HCT116 (cell line): Measurements from ENCODE around the gene TPD52L2. TPM values are rescaled to one million over a fixed set of nuclear protein-coding genes. Genes with fewer than 3 reads are reported as not detected.

ENCODE experiments used
- ATAC-seq: fragments of 200-7000 bp; cut with Tn5 transposase; 2 replicates; pipeline ENCODE4 v1.9.1; 2020; ENCODE audit warnings: mild to moderate bottlenecking, moderate library complexity
- BruUV-seq: library from RNA; stranded (reverse); fragments of 400-500 nt; replicated peaks from 2 replicates; lab custom pipeline; 2021; lab: Mats Ljungman, UMichigan
- CTCF ChIA-PET: fragments of 300-600 bp; sonication (Branson Sonifier 250); formaldehyde crosslinking; loops from one replicate; lab custom pipeline; 2021; ENCODE audit warnings: antibody characterized with exemption; lab: Charles Lee
- POLR2A ChIA-PET: fragments of 300-600, 350-600 bp; sonication (Branson Sonifier 250); formaldehyde crosslinking; loops from one replicate; lab custom pipeline; 2021; ENCODE audit warnings: antibody characterized with exemption; lab: Charles Lee
- RAD21 ChIA-PET, 2 experiments: fragments of 300-600 bp; sonication (Branson Sonifier 250); formaldehyde crosslinking; loops; one replicate each; lab custom pipeline; 2023; ENCODE audit warnings: low total read pairs in 2 of 2; ENCODE audit not compliant: uncharacterized antibody in 2 of 2, unreplicated experiment in 2 of 2, low non-redundant PET in 1 of 2; lab: Charles Lee
- DNase-seq: peaks from one replicate; pipeline ENCODE4 v3.0.0-alpha.2; 2010; ENCODE audit warnings: low read depth, low spot score
- H2AFZ ChIP-seq: fragments of 200-600 bp; shearing (Covaris generic), sonication (generic); 2 replicates; pipeline ENCODE4 v1.6.1; 2017; ENCODE audit warnings: low read depth, mixed run types, mixed read lengths, antibody characterized with exemption, low read length; ENCODE audit not compliant: poor library complexity, severe bottlenecking
- H3K27ac ChIP-seq: 2 replicates; pipeline ENCODE4 v1.5.1; 2012; ENCODE audit warnings: low read depth, low read length
- H3K27me3 ChIP-seq: fragments of 200-600 bp; sonication (generic); 2 replicates; pipeline ENCODE4 v1.6.1; 2016; ENCODE audit warnings: mixed run types, low read length, mixed read lengths; ENCODE audit not compliant: insufficient read depth
- H3K36me3 ChIP-seq, 2 experiments: fragments of 200-500 bp in 1 of 2; fragments of 200-600 bp in 1 of 2; sonication (Bioruptor generic) in 1 of 2; sonication (generic) in 1 of 2; 2 replicates each; pipeline versions ENCODE4 v1.5.1 to v1.6.1; 2014 to 2016; ENCODE audit warnings: low read length in 2 of 2, inconsistent platforms in 1 of 2, mixed read lengths in 1 of 2, mixed run types in 1 of 2; ENCODE audit not compliant: insufficient read depth in 2 of 2, control insufficient read depth in 1 of 2
- H3K4me1 ChIP-seq, 2 experiments: fragments of 200-600 bp in 1 of 2; sonication (generic) in 1 of 2; 2 replicates each; pipeline versions ENCODE4 v1.5.1 to v1.6.1; 2012 to 2017; ENCODE audit warnings: low read length in 2 of 2, inconsistent platforms in 1 of 2, mild to moderate bottlenecking in 1 of 2, mixed read lengths in 1 of 2, mixed run types in 1 of 2, moderate library complexity in 1 of 2; ENCODE audit not compliant: insufficient read depth in 2 of 2, control insufficient read depth in 1 of 2
- H3K4me2 ChIP-seq: fragments of 200-600 bp; sonication (generic); 2 replicates; pipeline ENCODE4 v1.6.1; 2017; ENCODE audit warnings: mixed run types, low read length, mixed read lengths
- H3K4me3 ChIP-seq, 2 experiments: fragments of 200-600 bp in 1 of 2; sonication (generic) in 1 of 2; replicated peaks in 1 of 2; 2 replicates each; pipeline ENCODE4 v1.5.1; 2011 to 2016; ENCODE audit warnings: low read length in 2 of 2, control low read depth in 1 of 2, low read depth in 1 of 2, mild to moderate bottlenecking in 1 of 2, mixed read lengths in 1 of 2, mixed run types in 1 of 2
- H3K79me2 ChIP-seq: fragments of 200-600 bp; sonication (generic); 2 replicates; pipeline ENCODE4 v1.6.1; 2017; ENCODE audit warnings: mild to moderate bottlenecking, mixed run types, low read length, moderate library complexity, mixed read lengths; ENCODE audit not compliant: insufficient read depth
- H3K9ac ChIP-seq: fragments of 200-600 bp; sonication (generic); 2 replicates; pipeline ENCODE4 v1.6.1; 2016; ENCODE audit warnings: low read length, mixed read lengths
- H3K9me2 ChIP-seq: fragments of 200-600 bp; sonication (generic), shearing (Covaris generic); 2 replicates; pipeline ENCODE4 v1.6.1; 2017; ENCODE audit warnings: mixed run types, mild to moderate bottlenecking, moderate library complexity; ENCODE audit not compliant: insufficient read depth
- H3K9me3 ChIP-seq, 2 experiments: fragments of 200-500 bp in 1 of 2; fragments of 200-600 bp in 1 of 2; sonication (Bioruptor generic) in 1 of 2; sonication (generic) in 1 of 2; 2 replicates each; pipeline ENCODE4 v1.6.1; 2014 to 2017; ENCODE audit warnings: low read length in 2 of 2, mixed read lengths in 2 of 2, inconsistent platforms in 1 of 2, low read depth in 1 of 2, mild to moderate bottlenecking in 1 of 2, mixed run types in 1 of 2, moderate library complexity in 1 of 2; ENCODE audit not compliant: control insufficient read depth in 1 of 2, insufficient read depth in 1 of 2
- H4K20me1 ChIP-seq: fragments of 200-600 bp; sonication (generic), shearing (Covaris generic); 2 replicates; pipeline ENCODE4 v1.6.1; 2017; ENCODE audit warnings: mixed run types, mild to moderate bottlenecking, moderate library complexity; ENCODE audit not compliant: insufficient read depth
- CBX3 ChIP-seq: IDR thresholded peaks from 2 replicates; pipeline ENCODE4 v1.6.1; 2012; ENCODE audit warnings: low read depth
- CEBPB ChIP-seq: IDR thresholded peaks from 2 replicates; pipeline ENCODE4 v1.6.1; 2012; ENCODE audit warnings: low read depth
- CTCF ChIP-seq, 3 experiments: fragments of 200-600 bp in 1 of 3; sonication (generic) in 1 of 3; IDR thresholded peaks in 2 of 3; conservative IDR thresholded peaks in 1 of 3; 2 replicates each; pipeline ENCODE4 v1.5.1; 2012 to 2017; ENCODE audit warnings: low read depth in 2 of 3, low read length in 2 of 3, antibody characterized with exemption in 1 of 3, borderline replicate concordance in 1 of 3, control low read depth in 1 of 3, mild to moderate bottlenecking in 1 of 3, mixed read lengths in 1 of 3, mixed run types in 1 of 3, moderate library complexity in 1 of 3; ENCODE audit not compliant: insufficient read depth in 1 of 3
- ELF1 ChIP-seq: IDR thresholded peaks from 2 replicates; pipeline ENCODE4 v1.6.1; 2012; ENCODE audit warnings: low read depth, borderline replicate concordance
- EZH2 ChIP-seq: fragments of 200-600 bp; sonication (generic); IDR thresholded peaks from 2 replicates; pipeline ENCODE4 v1.6.1; 2017; ENCODE audit warnings: antibody characterized with exemption, mixed run types
- FOSL1 ChIP-seq: IDR thresholded peaks from 2 replicates; pipeline ENCODE4 v1.6.1; 2012; ENCODE audit warnings: low read depth
- POLR2AphosphoS5 ChIP-seq: IDR thresholded peaks from 2 replicates; pipeline ENCODE4 v1.6.1; 2011; ENCODE audit warnings: mild to moderate bottlenecking, low read depth, low read length, moderate library complexity
- SIN3A ChIP-seq: IDR thresholded peaks from 2 replicates; pipeline ENCODE4 v1.6.1; 2012; ENCODE audit warnings: low read depth
- SP1 ChIP-seq: IDR thresholded peaks from 2 replicates; pipeline ENCODE4 v1.6.1; 2012; ENCODE audit warnings: low read depth
- SRF ChIP-seq: IDR thresholded peaks from 2 replicates; pipeline ENCODE4 v1.6.1; 2012; ENCODE audit warnings: low read depth
- YY1 ChIP-seq: IDR thresholded peaks from 2 replicates; pipeline ENCODE4 v1.6.1; 2011; ENCODE audit warnings: low read length, low read depth, moderate library complexity, mild to moderate bottlenecking; ENCODE audit not compliant: insufficient replicate concordance; ENCODE audit errors: extremely low read depth
- ZBTB33 ChIP-seq: IDR thresholded peaks from 2 replicates; pipeline ENCODE4 v1.6.1; 2011; ENCODE audit warnings: mild to moderate bottlenecking, low read length, moderate library complexity; ENCODE audit not compliant: insufficient replicate concordance; ENCODE audit errors: extremely low read depth
- ZFX ChIP-seq: fragments of 450-650 bp; IDR thresholded peaks from 2 replicates; pipeline ENCODE4 v1.6.1; 2017
- intact Hi-C: fragments of 100-400 bp; cut with micrococcal nuclease; formaldehyde crosslinking; loops from 2 replicates; pipeline ENCODE4 v1.10.0; 2022
- total RNA-seq: library from RNA; stranded (reverse); gene quantifications from one replicate; pipeline ENCODE4 v1.2.1, GENCODE V29; 2021; ENCODE audit not compliant: unreplicated experiment

Gene TPD52L2
- total RNA-seq, 1 experiment from 2014 or later: 149 TPM

GRCh38 chr20:63930971-63931553, 66.0 kb downstream of the TPD52L2 start (continued):
- no peak for TF ChIP-seq ZBTB33

- Histone ChIP-seq H3K9me2 (no peaks in the 10 kb centered on the region), H3K27ac (no peak overlapping the region), H3K9me3 (no peaks in the 10 kb centered on the region), H3K36me3 (peaks cover 31 to 34% of the 10 kb centered on the region in 2 experiments), H3K9ac (no peak overlapping the region), H3K4me3 (no peak overlapping the region), H3K27me3 (no peaks in the 10 kb centered on the region), H3K79me2 (peaks cover 22% of the 10 kb centered on the region), H2AFZ (no peak overlapping the region), H3K4me1 (no peaks in the 10 kb centered on the region), H3K4me2 (no peak overlapping the region), H4K20me1 (no peaks in the 10 kb centered on the region)
- DNase-seq (no peak), ATAC-seq (no peak)
- RAD21 ChIA-PET: no interaction called here
- POLR2A ChIA-PET: no interaction called here
- BruUV-seq: no TSS peak
- intact Hi-C loops: no loop called here
- TF ChIP-seq FOSL1 (no peak), CEBPB (no peak), CTCF (IDR thresholded peaks at IDR 0.05 in 2 of 3, conservative IDR thresholded peaks at IDR 0.05 in 1 of 3; ENCODE audit: borderline replicate concordance in 1 of 3, insufficient read depth in 1 of 3, low read depth in 2 of 3, low read length in 2 of 3) (no peak), SP1 (no peak), YY1 (no peak), CBX3 (no peak), POLR2AphosphoS5 (no peak), SIN3A (no peak), ZFX (no peak), EZH2 (no peak), ELF1 (no peak), SRF (no peak)
- CTCF ChIA-PET: no interaction called here
Observed at GRCh38 chr20:63931735-63932134, 66.7 kb downstream of the TPD52L2 start.
